ENCODE measurements around the gene UBALD2. TPM values are rescaled to one million over a fixed set of nuclear protein-coding genes. Genes with fewer than 3 reads are reported as not detected.
A peak's percentile ranks its signal among the peaks of the same experiment; 100 is the strongest.

UBALD2 gene
- total and polyA plus RNA-seq, 2 of the 13 experiments (the other 11 are each of a cell fraction or from before 2014, with no cell fraction given), result 3.3 to 89.7 TPM

GRCh38 chr17:76266244-76266938 lies 1.2 kb downstream of the UBALD2 start (continued):
- TF ChIP-seq ZNF609 (CRISPR knock-in tag; IDR thresholded peaks at IDR 0.05; ENCODE audit: borderline replicate concordance) (0 out of 2 replicates have a peak, but pooled peaks have one; percentile 21), NONO (IDR thresholded peaks at IDR 0.05) (no peak), NONO (CRISPR knock-in tag; conservative IDR thresholded peaks at IDR 0.05) (0 out of 2 replicates have a peak, but pooled peaks have one; percentile 33), DNMT3B (CRISPR knock-in tag; conservative IDR thresholded peaks at IDR 0.05) (no peak), NFKBIZ (CRISPR knock-in tag; IDR thresholded peaks at IDR 0.05) (no peak), REPIN1 (CRISPR knock-in tag; IDR thresholded peaks at IDR 0.05; ENCODE audit: borderline replicate concordance, low read depth) (no peak), TEAD3 (CRISPR knock-in tag; optimal IDR thresholded peaks at IDR 0.05; ENCODE audit: borderline replicate concordance) (peak; percentile 28), NR2F2 (IDR thresholded peaks at IDR 0.05; ENCODE audit: borderline replicate concordance, low read depth) (no peak), KLF15 (CRISPR knock-in tag; IDR thresholded peaks at IDR 0.05; ENCODE audit: borderline replicate concordance) (no peak), RARA (CRISPR knock-in tag; IDR thresholded peaks at IDR 0.05) (no peak; the same call in 1 of the 2 replicates), PCBP1 (IDR thresholded peaks at IDR 0.05; ENCODE audit: borderline replicate concordance, low read depth, low read length) (0 out of 2 replicates have a peak, but pooled peaks have one; percentile 61), THAP7 (CRISPR knock-in tag; IDR thresholded peaks at IDR 0.05) (peak; percentile 55; the same call in 1 of the 2 replicates), ZNF782 (CRISPR knock-in tag; IDR thresholded peaks at IDR 0.05; ENCODE audit: borderline replicate concordance) (no peak), NFATC3 (CRISPR knock-in tag; IDR thresholded peaks at IDR 0.05) (no peak)
- TF ChIP-seq, protein P1, sequence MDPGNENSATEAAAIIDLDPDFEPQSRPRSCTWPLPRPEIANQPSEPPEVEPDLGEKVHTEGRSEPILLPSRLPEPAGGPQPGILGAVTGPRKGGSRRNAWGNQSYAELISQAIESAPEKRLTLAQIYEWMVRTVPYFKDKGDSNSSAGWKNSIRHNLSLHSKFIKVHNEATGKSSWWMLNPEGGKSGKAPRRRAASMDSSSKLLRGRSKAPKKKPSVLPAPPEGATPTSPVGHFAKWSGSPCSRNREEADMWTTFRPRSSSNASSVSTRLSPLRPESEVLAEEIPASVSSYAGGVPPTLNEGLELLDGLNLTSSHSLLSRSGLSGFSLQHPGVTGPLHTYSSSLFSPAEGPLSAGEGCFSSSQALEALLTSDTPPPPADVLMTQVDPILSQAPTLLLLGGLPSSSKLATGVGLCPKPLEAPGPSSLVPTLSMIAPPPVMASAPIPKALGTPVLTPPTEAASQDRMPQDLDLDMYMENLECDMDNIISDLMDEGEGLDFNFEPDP (CRISPR knock-in tag; conservative IDR thresholded peaks at IDR 0.05), result no peak
- TF ChIP-seq, protein P2, sequence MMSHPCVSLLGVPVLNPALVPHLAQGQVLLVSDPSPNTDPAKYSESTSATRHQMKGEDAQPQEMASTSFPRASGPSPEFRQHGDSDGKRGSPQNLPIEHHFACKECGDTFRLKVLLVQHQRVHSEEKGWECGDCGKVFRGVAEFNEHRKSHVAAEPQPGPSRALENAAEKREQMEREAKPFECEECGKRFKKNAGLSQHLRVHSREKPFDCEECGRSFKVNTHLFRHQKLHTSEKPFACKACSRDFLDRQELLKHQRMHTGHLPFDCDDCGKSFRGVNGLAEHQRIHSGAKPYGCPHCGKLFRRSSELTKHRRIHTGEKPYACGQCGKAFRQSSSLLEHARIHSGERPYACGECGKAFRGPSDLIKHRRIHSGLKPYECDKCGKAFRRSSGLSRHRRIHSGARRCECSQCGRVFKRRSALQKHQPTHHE (CRISPR knock-in tag; IDR thresholded peaks at IDR 0.05; ENCODE audit: borderline replicate concordance), result no peak
- TF ChIP-seq, protein P3, sequence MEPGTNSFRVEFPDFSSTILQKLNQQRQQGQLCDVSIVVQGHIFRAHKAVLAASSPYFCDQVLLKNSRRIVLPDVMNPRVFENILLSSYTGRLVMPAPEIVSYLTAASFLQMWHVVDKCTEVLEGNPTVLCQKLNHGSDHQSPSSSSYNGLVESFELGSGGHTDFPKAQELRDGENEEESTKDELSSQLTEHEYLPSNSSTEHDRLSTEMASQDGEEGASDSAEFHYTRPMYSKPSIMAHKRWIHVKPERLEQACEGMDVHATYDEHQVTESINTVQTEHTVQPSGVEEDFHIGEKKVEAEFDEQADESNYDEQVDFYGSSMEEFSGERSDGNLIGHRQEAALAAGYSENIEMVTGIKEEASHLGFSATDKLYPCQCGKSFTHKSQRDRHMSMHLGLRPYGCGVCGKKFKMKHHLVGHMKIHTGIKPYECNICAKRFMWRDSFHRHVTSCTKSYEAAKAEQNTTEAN (CRISPR knock-in tag; conservative IDR thresholded peaks at IDR 0.05), result no peak

All from HepG2 (cell line).